IMR-90 (cell line): ENCODE data around the gene CAPN5. TPM values are rescaled to one million over a fixed set of nuclear protein-coding genes. Genes with fewer than 3 reads are reported as not detected.

Source experiments
- ATAC-seq: fragments of 200-7000 bp; cut with Tn5 transposase; 2 replicates; pipeline ENCODE4 v1.9.1; 2020; ENCODE audit warnings: low read depth, mild to moderate bottlenecking, moderate library complexity
- BruUV-seq: library from RNA; stranded (reverse); fragments of 400-500 nt; replicated peaks from 2 replicates; lab custom pipeline; 2021; lab: Mats Ljungman, UMichigan
- CTCF ChIA-PET: fragments of 300-600 bp; formaldehyde crosslinking; extraction: SDS; loops from one replicate; lab custom pipeline; 2021; ENCODE audit warnings: antibody characterized with exemption; lab: Yijun Ruan, JAX
- POLR2A ChIA-PET: fragments of 300-600 bp; sonication (Branson Sonifier 250); formaldehyde crosslinking; loops from one replicate; lab custom pipeline; 2022; ENCODE audit warnings: antibody characterized with exemption; ENCODE audit not compliant: unreplicated experiment; lab: Charles Lee
- DNase-seq: peaks from one replicate; pipeline ENCODE4 v3.0.0; 2013
- H2AFZ ChIP-seq: replicated peaks from 2 replicates; pipeline ENCODE3; 2013; ENCODE audit warnings: low read length, mild to moderate bottlenecking; ENCODE audit not compliant: poor library complexity
- H2AK5ac ChIP-seq: 2 replicates; pipeline ENCODE4 v1.6.1; 2013; ENCODE audit warnings: low read depth, low read length, inconsistent platforms
- H2AK9ac ChIP-seq: replicated peaks from 2 replicates; pipeline ENCODE3; 2013; ENCODE audit warnings: mild to moderate bottlenecking, low read depth, low read length, moderate library complexity; ENCODE audit not compliant: poor library complexity
- H2BK120ac ChIP-seq: 2 replicates; pipeline ENCODE4 v1.6.1; 2013; ENCODE audit warnings: low read depth, low read length, inconsistent platforms
- H2BK15ac ChIP-seq: 3 replicates; pipeline ENCODE4 v1.6.1; 2013; ENCODE audit warnings: low read depth, low read length, inconsistent platforms
- H2BK20ac ChIP-seq: 2 replicates; pipeline ENCODE4 v1.6.1; 2013; ENCODE audit warnings: low read depth, mild to moderate bottlenecking, inconsistent platforms, low read length, moderate library complexity
- H2BK5ac ChIP-seq: 2 replicates; pipeline ENCODE4 v1.6.1; 2013; ENCODE audit warnings: mild to moderate bottlenecking, low read depth, low read length, inconsistent platforms; ENCODE audit not compliant: poor library complexity, severe bottlenecking
- H3K14ac ChIP-seq: replicated peaks from 2 replicates; pipeline ENCODE4 v1.6.1; 2013; ENCODE audit warnings: low read depth, low read length, inconsistent platforms
- H3K18ac ChIP-seq: 2 replicates; pipeline ENCODE4 v1.6.1; 2013; ENCODE audit warnings: low read depth, low read length, control low read depth
- H3K23ac ChIP-seq: 2 replicates; pipeline ENCODE4 v1.6.1; 2013; ENCODE audit warnings: low read depth, low read length, inconsistent platforms
- H3K27ac ChIP-seq: 2 replicates; pipeline ENCODE4 v1.5.1; 2013; ENCODE audit warnings: mild to moderate bottlenecking, control low read depth, low read length; ENCODE audit not compliant: insufficient read depth
- H3K27me3 ChIP-seq: 2 replicates; pipeline ENCODE4 v1.6.1; 2013; ENCODE audit warnings: low read length; ENCODE audit not compliant: control insufficient read depth, insufficient read depth
- H3K36me3 ChIP-seq: 2 replicates; pipeline ENCODE4 v1.6.1; 2013; ENCODE audit warnings: low read length, mixed read lengths; ENCODE audit not compliant: control insufficient read depth, insufficient read depth
- H3K4ac ChIP-seq: 2 replicates; pipeline ENCODE4 v1.6.1; 2013; ENCODE audit warnings: low read depth, low read length, inconsistent platforms
- H3K4me1 ChIP-seq: 2 replicates; pipeline ENCODE4 v1.6.1; 2013; ENCODE audit warnings: low read length, mixed read lengths; ENCODE audit not compliant: control insufficient read depth, insufficient read depth
- H3K4me2 ChIP-seq: 2 replicates; pipeline ENCODE4 v1.6.1; 2013; ENCODE audit warnings: low read depth, mild to moderate bottlenecking, control low read depth, low read length, moderate library complexity
- H3K4me3 ChIP-seq: 2 replicates; pipeline ENCODE4 v1.5.1; 2013; ENCODE audit warnings: low read depth, mild to moderate bottlenecking, control low read depth, low read length, moderate library complexity; ENCODE audit not compliant: insufficient read depth
- H3K56ac ChIP-seq: 2 replicates; pipeline ENCODE4 v1.6.1; 2013; ENCODE audit warnings: low read length, inconsistent platforms; ENCODE audit not compliant: insufficient read depth; ENCODE audit errors: extremely low read depth
- H3K79me1 ChIP-seq, 2 experiments: 2 replicates each; pipeline ENCODE4 v1.6.1; 2013; ENCODE audit warnings: low read length in 2 of 2, inconsistent platforms in 1 of 2, low read depth in 1 of 2
- H3K9ac ChIP-seq: 2 replicates; pipeline ENCODE4 v1.6.1; 2013; ENCODE audit warnings: low read depth, low read length, control low read depth
- H3K9me1 ChIP-seq: 2 replicates; pipeline ENCODE4 v1.6.1; 2013; ENCODE audit warnings: low read length, inconsistent platforms; ENCODE audit not compliant: insufficient read depth
- H3K9me3 ChIP-seq: 2 replicates; pipeline ENCODE4 v1.6.1; 2013; ENCODE audit warnings: low read length; ENCODE audit not compliant: control insufficient read depth, insufficient read depth
- H4K20me1 ChIP-seq: 2 replicates; pipeline ENCODE4 v1.6.1; 2013; ENCODE audit warnings: low read length, inconsistent platforms; ENCODE audit not compliant: insufficient read depth
- H4K5ac ChIP-seq: 2 replicates; pipeline ENCODE4 v1.6.1; 2013; ENCODE audit warnings: mild to moderate bottlenecking, low read depth, low read length, control low read depth
- H4K8ac ChIP-seq, 2 experiments: 2 replicates each; pipeline ENCODE4 v1.6.1; 2013; ENCODE audit warnings: low read depth in 2 of 2, low read length in 2 of 2, control low read depth in 1 of 2, inconsistent platforms in 1 of 2
- H4K91ac ChIP-seq: 2 replicates; pipeline ENCODE4 v1.6.1; 2013; ENCODE audit warnings: low read depth, low read length, inconsistent platforms; ENCODE audit not compliant: insufficient read depth
- BHLHE40 ChIP-seq: fragments of 150-350 bp; IDR thresholded peaks from 2 replicates; pipeline ENCODE4 v1.6.1; 2016; ENCODE audit warnings: mild to moderate bottlenecking, low read depth, low read length
- CEBPB ChIP-seq: IDR thresholded peaks from 2 replicates; pipeline ENCODE4 v1.6.1; 2012; ENCODE audit warnings: low read depth, low read length, improper control_type of control experiment
- CHD1 ChIP-seq: IDR thresholded peaks from 2 replicates; pipeline ENCODE4 v1.6.1; 2012; ENCODE audit warnings: low read depth, low read length, improper control_type of control experiment
- CTCF ChIP-seq: conservative IDR thresholded peaks from 2 replicates; pipeline ENCODE4 v1.5.1; 2012; ENCODE audit warnings: mild to moderate bottlenecking, low read depth, low read length, improper control_type of control experiment
- ELK1 ChIP-seq: fragments of 150-350 bp; IDR thresholded peaks from 2 replicates; pipeline ENCODE4 v1.6.1; 2016; ENCODE audit warnings: low read depth, mild to moderate bottlenecking, low read length, moderate library complexity, borderline replicate concordance
- FOS ChIP-seq: fragments of 150-350 bp; IDR thresholded peaks from 2 replicates; pipeline ENCODE4 v1.6.1; 2016; ENCODE audit warnings: low read depth, low read length
- MAFK ChIP-seq: IDR thresholded peaks from 2 replicates; pipeline ENCODE4 v1.6.1; 2012; ENCODE audit warnings: low read depth, low read length, improper control_type of control experiment
- MAZ ChIP-seq: IDR thresholded peaks from 2 replicates; pipeline ENCODE4 v1.6.1; 2012; ENCODE audit warnings: low read depth, mild to moderate bottlenecking, low read length, improper control_type of control experiment, moderate library complexity, borderline replicate concordance
- MXI1 ChIP-seq: IDR thresholded peaks from 2 replicates; pipeline ENCODE4 v1.6.1; 2012; ENCODE audit warnings: low read depth, mild to moderate bottlenecking, low read length, moderate library complexity, borderline replicate concordance
- NFE2L2 ChIP-seq: fragments of 150-350 bp; IDR thresholded peaks from 2 replicates; pipeline ENCODE4 v1.6.1; 2016; ENCODE audit warnings: low read depth, mild to moderate bottlenecking, low read length
- POLR2A ChIP-seq: IDR thresholded peaks from 2 replicates; pipeline ENCODE4 v1.6.1; 2012; ENCODE audit warnings: mild to moderate bottlenecking, low read depth, low read length
- RAD21 ChIP-seq: IDR thresholded peaks from 2 replicates; pipeline ENCODE4 v1.6.1; 2012; ENCODE audit warnings: low read length, improper control_type of control experiment
- RCOR1 ChIP-seq: IDR thresholded peaks from 2 replicates; pipeline ENCODE4 v1.6.1; 2012; ENCODE audit warnings: mild to moderate bottlenecking, low read length, improper control_type of control experiment; ENCODE audit not compliant: insufficient replicate concordance
- RFX5 ChIP-seq: IDR thresholded peaks from 2 replicates; pipeline ENCODE4 v1.8.0; 2012; ENCODE audit warnings: low read depth, mild to moderate bottlenecking, low read length, moderate library complexity
- SMC3 ChIP-seq: fragments of 150-350 bp; IDR thresholded peaks from 2 replicates; pipeline ENCODE4 v1.6.1; 2016; ENCODE audit warnings: low read depth, mild to moderate bottlenecking, antibody characterized with exemption, low read length, moderate library complexity
- USF2 ChIP-seq: fragments of 150-350 bp; IDR thresholded peaks from 2 replicates; pipeline ENCODE4 v1.6.1; 2017; ENCODE audit warnings: mild to moderate bottlenecking, antibody characterized with exemption, low read length, low read depth
- WGBS, 2 experiments: methylation state at CpG; one replicate each; pipeline versions ENCODE4 v1.1.5 to v1.1.7; 2013; ENCODE audit warnings: missing lambda C conversion rate in 2 of 2; ENCODE audit not compliant: insufficient read length in 1 of 2; ENCODE audit errors: extremely low coverage in 2 of 2; 5-methylcytosine and 5-hydroxymethylcytosine counted together
- dilution Hi-C: fragments of 300-500 bp; cut with HindIII; formaldehyde crosslinking; loops from one replicate; pipeline ENCODE4 v1.14.3; 2018; ENCODE audit warnings: low sequenced_read_pairs; ENCODE audit not compliant: unreplicated experiment
- in situ Hi-C: fragments of 300-500 bp; cut with MboI; formaldehyde crosslinking; loops from 3 replicates; pipeline ENCODE4 v1.14.3; 2019; ENCODE audit warnings: low sequenced_read_pairs, inconsistent platforms, mixed read lengths
- intact Hi-C: fragments of 100-400 bp; cut with micrococcal nuclease; formaldehyde crosslinking; loops from 2 replicates; pipeline ENCODE4 v1.10.0; 2022
- polyA plus RNA-seq, 3 experiments: library from polyadenylated mRNA; depleted of rRNA; stranded (reverse); fragments of >200 nt; gene quantifications; 2 replicates each; pipeline ENCODE4 v1.2.3, GENCODE V29; 2012; ENCODE audit warnings: low replicate concordance in 1 of 3
- total RNA-seq: library from RNA; depleted of rRNA; stranded (reverse); fragments of >200 nt; gene quantifications from 2 replicates; pipeline ENCODE4 v1.2.3, GENCODE V29; 2012

The CAPN5 gene
- total and polyA plus RNA-seq, 2 of the 4 experiments (the other 2 are of a cell fraction): 8.1 to 24.0 TPM

- POLR2A ChIA-PET: no interaction called here
- H3K56ac ChIP-seq: no peak overlapping the region
- H3K27ac ChIP-seq: no peak overlapping the region
- dilution Hi-C loops (no loop called here), in situ Hi-C loops (no loop called here), intact Hi-C loops (no loop called here)
- no peak overlapping the region for H3K9ac ChIP-seq
- H3K9me1 ChIP-seq: no peaks in the 10 kb centered on the region
- no peaks in the 10 kb centered on the region for H3K79me1 ChIP-seq
- no peaks in the 10 kb centered on the region for H3K9me3 ChIP-seq
- no peak overlapping the region for H3K4ac ChIP-seq
- no peak overlapping the region for H3K4me3 ChIP-seq
- no peak overlapping the region for H2AK5ac ChIP-seq
- H2AK9ac ChIP-seq: no peak overlapping the region
- H2BK120ac ChIP-seq: no peak overlapping the region
- 57% methylated on average over 1 of the region's 20 CpGs; no CpG with 5 or more reads in 1 of the 2 experiments for WGBS, 2 experiments
- no peak overlapping the region for H2AFZ ChIP-seq
- CTCF ChIA-PET: no interaction called here
- no peak overlapping the region for H4K8ac ChIP-seq
- H3K14ac ChIP-seq: no peak overlapping the region
- no peaks in the 10 kb centered on the region for H3K36me3 ChIP-seq
- no peak overlapping the region for H3K4me2 ChIP-seq
- H4K91ac ChIP-seq: no peak overlapping the region
- no TSS peak for BruUV-seq
- H4K20me1 ChIP-seq: no peaks in the 10 kb centered on the region
- no peak overlapping the region for H2BK5ac ChIP-seq
- H3K18ac ChIP-seq: no peak overlapping the region
- no peak overlapping the region for H3K23ac ChIP-seq
- H2BK20ac ChIP-seq: no peak overlapping the region
- DNase-seq (no peak), ATAC-seq (no peak)
- peaks cover 38% of the 10 kb centered on the region for H3K27me3 ChIP-seq
- H2BK15ac ChIP-seq: no peak overlapping the region
- TF ChIP-seq CHD1: no peak
- no peak for TF ChIP-seq POLR2A
- no peak for TF ChIP-seq CEBPB
- no peak for TF ChIP-seq RAD21
- no peak for TF ChIP-seq MXI1
- TF ChIP-seq RCOR1: no peak
- no peak for TF ChIP-seq NFE2L2
- TF ChIP-seq ELK1: no peak
- no peak for TF ChIP-seq MAZ
- TF ChIP-seq FOS: no peak
- TF ChIP-seq SMC3: no peak
- no peak for TF ChIP-seq BHLHE40
- TF ChIP-seq USF2: no peak
- TF ChIP-seq MAFK: no peak
- TF ChIP-seq RFX5: no peak
- no peak for TF ChIP-seq CTCF
- no peak overlapping the region for H4K5ac ChIP-seq
- H3K4me1 ChIP-seq: no peaks in the 10 kb centered on the region
Observed at GRCh38 chr11:77171885-77172665, 105.3 kb downstream of the CAPN5 start.
